Fibroblast of skin of back (primary cell): ENCODE measurements around the gene SLC8A1.

Source experiments
- DNase-seq: peaks from one replicate; pipeline ENCODE4 v3.0.0-alpha.2; 2013

Gene SLC8A1

GRCh38 chr2:40129725-40130124 lies 322.2 kb downstream of the SLC8A1 start:
- DNase-seq = no peak

- no peak for DNase-seq
Measured at GRCh38 chr2:40128796-40129195, 323.1 kb downstream of the SLC8A1 start.

- DNase-seq = peak; percentile 98
Measured at GRCh38 chr2:40127890-40128557, 323.9 kb downstream of the SLC8A1 start.

GRCh38 chr2:40127146-40127545 lies 324.7 kb downstream of the SLC8A1 start:
- DNase-seq = peak; percentile 22

- peak; percentile 83 for DNase-seq
Measured at GRCh38 chr2:40126006-40126405, 325.9 kb downstream of the SLC8A1 start.

- peak; percentile 52 for DNase-seq
Measured at GRCh38 chr2:40123746-40124145, 328.1 kb downstream of the SLC8A1 start.

GRCh38 chr2:40123326-40123725 lies 328.6 kb downstream of the SLC8A1 start:
- DNase-seq = peak; percentile 56

- no peak for DNase-seq
Measured at GRCh38 chr2:40120957-40121356, 330.9 kb downstream of the SLC8A1 start.

GRCh38 chr2:40120026-40120425 lies 331.9 kb downstream of the SLC8A1 start:
- DNase-seq = no peak

GRCh38 chr2:40118622-40119021 lies 333.3 kb downstream of the SLC8A1 start:
- no peak for DNase-seq

GRCh38 chr2:40115894-40116293 lies 336.0 kb downstream of the SLC8A1 start:
- no peak for DNase-seq

GRCh38 chr2:40115348-40115747 lies 336.5 kb downstream of the SLC8A1 start:
- DNase-seq = no peak

- DNase-seq = no peak
Measured at GRCh38 chr2:40113997-40114396, 337.9 kb downstream of the SLC8A1 start.

- DNase-seq = peak; percentile 92
Measured at GRCh38 chr2:40113272-40113968, 338.5 kb downstream of the SLC8A1 start.

- DNase-seq = no peak
Measured at GRCh38 chr2:40109381-40109780, 342.5 kb downstream of the SLC8A1 start.

- no peak for DNase-seq
Measured at GRCh38 chr2:40108851-40109250, 343.0 kb downstream of the SLC8A1 start.

GRCh38 chr2:40106061-40106460 lies 345.8 kb downstream of the SLC8A1 start:
- DNase-seq = no peak

GRCh38 chr2:40105593-40105992 lies 346.3 kb downstream of the SLC8A1 start:
- peak; percentile 49 for DNase-seq

- DNase-seq = peak; percentile 94
Measured at GRCh38 chr2:40103590-40103989, 348.3 kb downstream of the SLC8A1 start.

- peak; percentile 84 for DNase-seq
Measured at GRCh38 chr2:40103163-40103562, 348.7 kb downstream of the SLC8A1 start.

- DNase-seq = no peak
Measured at GRCh38 chr2:40102447-40102846, 349.4 kb downstream of the SLC8A1 start.

- peak; percentile 96 for DNase-seq
Measured at GRCh38 chr2:40101131-40101575, 350.7 kb downstream of the SLC8A1 start.

GRCh38 chr2:40100676-40101075 lies 351.2 kb downstream of the SLC8A1 start:
- peak; percentile 65 for DNase-seq

GRCh38 chr2:40098786-40099470 lies 353.0 kb downstream of the SLC8A1 start:
- DNase-seq = peak; percentile 91
